Astrocyte of the spinal cord (primary cell): ENCODE measurements around the gene ITFG2.

Experiments
- DNase-seq: peaks from one replicate; pipeline ENCODE4 v3.0.0; 2011; ENCODE audit warnings: low read depth, low spot score
- H3K4me3 ChIP-seq: 2 replicates; pipeline ENCODE4 v1.5.1; 2011; ENCODE audit warnings: low read depth, mild to moderate bottlenecking, low read length, moderate library complexity
- in situ Hi-C: cut with HindIII; loops from 2 replicates; pipeline ENCODE4 v1.10.0; 2017; ENCODE audit warnings: low sequenced_read_pairs
- TF ChIP-seq, protein P1 (sequence below): IDR thresholded peaks from 2 replicates; pipeline ENCODE4 v1.5.1; 2012; ENCODE audit warnings: low read depth, mild to moderate bottlenecking, low read length, inconsistent platforms

The ITFG2 gene

GRCh38 chr12:2795291-2796186 lies 16.9 kb upstream of the ITFG2 start:
- TF ChIP-seq, protein P1, sequence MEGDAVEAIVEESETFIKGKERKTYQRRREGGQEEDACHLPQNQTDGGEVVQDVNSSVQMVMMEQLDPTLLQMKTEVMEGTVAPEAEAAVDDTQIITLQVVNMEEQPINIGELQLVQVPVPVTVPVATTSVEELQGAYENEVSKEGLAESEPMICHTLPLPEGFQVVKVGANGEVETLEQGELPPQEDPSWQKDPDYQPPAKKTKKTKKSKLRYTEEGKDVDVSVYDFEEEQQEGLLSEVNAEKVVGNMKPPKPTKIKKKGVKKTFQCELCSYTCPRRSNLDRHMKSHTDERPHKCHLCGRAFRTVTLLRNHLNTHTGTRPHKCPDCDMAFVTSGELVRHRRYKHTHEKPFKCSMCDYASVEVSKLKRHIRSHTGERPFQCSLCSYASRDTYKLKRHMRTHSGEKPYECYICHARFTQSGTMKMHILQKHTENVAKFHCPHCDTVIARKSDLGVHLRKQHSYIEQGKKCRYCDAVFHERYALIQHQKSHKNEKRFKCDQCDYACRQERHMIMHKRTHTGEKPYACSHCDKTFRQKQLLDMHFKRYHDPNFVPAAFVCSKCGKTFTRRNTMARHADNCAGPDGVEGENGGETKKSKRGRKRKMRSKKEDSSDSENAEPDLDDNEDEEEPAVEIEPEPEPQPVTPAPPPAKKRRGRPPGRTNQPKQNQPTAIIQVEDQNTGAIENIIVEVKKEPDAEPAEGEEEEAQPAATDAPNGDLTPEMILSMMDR, result no peak
- H3K4me3 ChIP-seq, result peak overlapping the region; percentile 73
- in situ Hi-C loops, result no loop called here

DNA sequence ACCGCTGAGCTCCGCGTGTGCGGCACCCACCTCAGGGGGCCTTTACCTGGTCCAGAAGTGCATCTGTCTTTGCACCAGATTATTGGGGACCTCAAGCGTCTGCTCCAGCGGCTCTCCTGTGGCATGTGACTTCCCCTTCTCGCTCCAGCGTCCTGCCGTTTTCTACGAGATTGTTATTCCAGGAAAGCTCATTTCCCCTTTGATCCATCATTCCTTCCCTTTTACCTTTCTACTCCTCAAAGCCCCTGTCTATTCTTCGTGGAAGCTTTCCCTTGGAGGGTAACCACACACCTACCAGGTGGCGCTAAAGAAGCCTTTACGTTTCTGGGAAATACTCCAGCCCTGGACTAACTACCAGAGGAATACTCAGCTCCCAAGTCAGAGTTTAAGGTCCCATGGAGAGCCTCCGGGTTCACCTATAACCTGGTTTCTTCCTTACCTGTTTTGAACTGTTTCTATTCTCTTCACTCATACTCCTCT lies 16.2 kb upstream of the ITFG2 start:
- H3K4me3 ChIP-seq, result peak overlapping the region; percentile 73
- TF ChIP-seq, protein P1, result no peak
- DNase-seq, result no peak
- in situ Hi-C loops, result no loop called here

More at GRCh38 chr12:2795291-2796186, 16.9 kb upstream of the ITFG2 start:
- peak; percentile 47 for DNase-seq

DNA sequence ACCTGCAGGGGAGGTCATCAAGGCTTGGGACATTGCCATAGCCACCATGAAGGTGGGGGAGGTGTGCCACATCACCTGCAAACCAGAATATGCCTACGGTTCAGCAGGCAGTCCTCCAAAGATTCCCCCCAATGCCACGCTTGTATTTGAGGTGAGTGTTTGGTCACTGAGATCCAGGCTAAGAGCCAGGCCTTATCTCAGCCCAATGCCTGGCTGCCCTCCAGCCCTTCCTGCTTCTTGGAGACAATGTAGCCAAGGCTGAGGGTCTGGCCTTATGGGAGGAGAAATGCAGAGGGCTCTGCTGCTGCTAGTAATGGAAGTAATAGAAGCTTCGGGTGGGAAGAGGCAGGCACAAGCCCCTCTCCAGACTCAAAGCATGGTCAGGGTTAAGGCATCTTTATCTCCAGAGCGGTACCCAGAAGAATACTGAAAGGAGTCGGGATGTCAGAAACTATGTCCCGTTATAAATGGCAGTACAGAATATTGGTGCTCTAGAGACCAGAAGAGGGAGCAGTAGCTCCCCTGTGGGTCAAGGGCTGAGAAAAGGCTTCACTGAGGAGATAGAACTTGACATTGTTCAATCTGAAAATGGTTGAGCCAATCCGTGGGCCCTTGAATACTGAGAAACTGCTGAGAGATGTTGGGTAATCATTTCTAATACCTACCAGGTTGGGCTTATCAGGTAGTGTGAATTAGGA lies 14.6 kb upstream of the ITFG2 start:
- no peak for DNase-seq
- in situ Hi-C loops, result no loop called here

GRCh38 chr12:2800046-2800570 lies 12.4 kb upstream of the ITFG2 start:
- TF ChIP-seq, protein P1, result no peak
- in situ Hi-C loops, result no loop called here

More for the DNA sequence above, 14.6 kb upstream of the ITFG2 start:
- H3K4me3 ChIP-seq, result no peak overlapping the region
- TF ChIP-seq, protein P1, result peak; percentile 16

DNA sequence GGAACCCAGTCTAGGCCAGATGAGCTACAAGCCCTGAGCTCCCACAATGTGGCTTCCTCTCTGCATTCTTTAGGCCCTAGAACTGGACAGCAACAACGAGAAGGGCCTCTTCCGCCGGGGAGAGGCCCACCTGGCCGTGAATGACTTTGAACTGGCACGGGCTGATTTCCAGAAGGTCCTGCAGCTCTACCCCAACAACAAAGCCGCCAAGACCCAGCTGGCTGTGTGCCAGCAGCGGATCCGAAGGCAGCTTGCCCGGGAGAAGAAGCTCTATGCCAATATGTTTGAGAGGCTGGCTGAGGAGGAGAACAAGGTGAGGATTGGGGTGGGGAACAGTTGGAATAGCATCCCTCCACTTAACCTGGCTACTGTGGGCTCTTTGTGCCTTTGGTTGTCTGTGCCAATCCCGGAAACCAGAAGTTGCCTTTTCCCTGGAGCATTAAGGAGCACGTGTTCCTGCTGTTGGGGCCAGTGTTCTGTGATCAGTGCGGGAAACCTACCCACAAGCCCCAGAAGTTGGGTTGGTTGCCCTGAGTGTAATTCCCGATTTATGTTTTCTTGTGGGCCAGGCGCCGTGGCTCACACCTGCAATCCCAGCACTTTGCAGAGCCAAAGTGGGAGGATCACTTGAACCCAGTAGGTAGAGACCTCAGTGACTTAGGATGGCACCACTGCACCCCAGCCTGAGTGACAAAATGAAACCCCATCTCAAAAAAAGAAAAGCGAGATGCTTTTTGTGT lies 11.3 kb upstream of the ITFG2 start:
- in situ Hi-C loops, result no loop called here
- DNase-seq, result no peak
- no peak overlapping the region for H3K4me3 ChIP-seq
- TF ChIP-seq, protein P1, result no peak

More at GRCh38 chr12:2800046-2800570, 12.4 kb upstream of the ITFG2 start:
- no peak for DNase-seq
- H3K4me3 ChIP-seq, result no peak overlapping the region
